GM18502 (cell line): ENCODE measurements around the gene DSE.

Source experiments
- ATAC-seq: cut with Tn5 transposase; IDR thresholded peaks from one replicate; pipeline ENCODE4 v1.9.1; 2021; ENCODE audit warnings: mild to moderate bottlenecking; ENCODE audit not compliant: unreplicated experiment, poor library complexity

The DSE gene

DNA sequence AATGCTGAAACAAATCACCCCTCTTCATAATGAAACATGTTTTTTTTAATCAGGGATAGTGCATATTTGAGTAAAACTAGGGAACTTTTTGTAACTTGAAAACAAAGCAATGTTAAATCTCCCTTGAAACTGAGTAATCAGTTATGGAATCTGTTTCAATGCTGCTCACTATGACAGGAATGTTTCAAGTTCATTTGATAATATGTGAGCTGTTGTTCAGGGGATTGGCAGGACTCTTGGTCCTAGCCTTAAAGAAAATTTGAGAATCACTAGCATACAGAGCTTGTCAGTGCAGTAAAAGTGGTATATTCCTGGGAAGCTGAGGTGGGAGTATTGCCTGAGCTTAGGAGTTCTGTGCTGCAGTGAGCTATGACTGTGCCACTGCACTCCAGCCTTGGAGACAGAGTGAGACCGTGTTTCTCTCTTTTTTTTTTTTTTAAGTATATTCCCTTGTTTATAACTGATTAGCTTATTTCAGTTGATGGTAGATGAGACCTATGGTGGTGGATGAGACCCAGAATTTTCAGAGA lies 68.8 kb downstream of the DSE start:
- ATAC-seq: no peak

- ATAC-seq: no peak
Measured at GRCh38 chr6:116443105-116443504, 72.4 kb downstream of the DSE start.

- peak; percentile 75 for ATAC-seq
Measured at GRCh38 chr6:116444092-116444491, 73.3 kb downstream of the DSE start.

GRCh38 chr6:116444575-116444974 lies 73.8 kb downstream of the DSE start:
- peak; percentile 14 for ATAC-seq

GRCh38 chr6:116445102-116445501 lies 74.4 kb downstream of the DSE start:
- ATAC-seq: no peak

DNA sequence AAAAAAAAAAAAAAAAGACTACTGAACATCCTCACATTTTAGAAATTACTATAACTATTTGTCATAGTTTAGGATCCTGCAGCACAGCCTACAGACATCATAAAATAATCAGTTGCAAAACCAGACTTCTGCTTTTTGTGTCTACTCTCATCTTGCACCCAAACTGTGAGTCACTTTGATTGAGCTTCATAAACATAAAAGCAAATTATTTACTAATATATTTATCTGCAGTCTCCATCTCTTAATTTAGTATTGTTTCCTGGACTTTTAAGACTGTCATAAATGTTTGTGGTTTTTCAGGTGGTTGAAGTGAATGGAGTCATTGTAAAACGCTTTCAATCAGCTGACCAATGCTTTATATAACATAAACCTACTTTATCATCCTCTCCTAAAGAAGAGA lies 75.7 kb downstream of the DSE start:
- no peak for ATAC-seq

GRCh38 chr6:116447052-116447451 lies 76.3 kb downstream of the DSE start:
- no peak for ATAC-seq

- no peak for ATAC-seq
Measured at GRCh38 chr6:116447496-116448011, 76.8 kb downstream of the DSE start.

DNA sequence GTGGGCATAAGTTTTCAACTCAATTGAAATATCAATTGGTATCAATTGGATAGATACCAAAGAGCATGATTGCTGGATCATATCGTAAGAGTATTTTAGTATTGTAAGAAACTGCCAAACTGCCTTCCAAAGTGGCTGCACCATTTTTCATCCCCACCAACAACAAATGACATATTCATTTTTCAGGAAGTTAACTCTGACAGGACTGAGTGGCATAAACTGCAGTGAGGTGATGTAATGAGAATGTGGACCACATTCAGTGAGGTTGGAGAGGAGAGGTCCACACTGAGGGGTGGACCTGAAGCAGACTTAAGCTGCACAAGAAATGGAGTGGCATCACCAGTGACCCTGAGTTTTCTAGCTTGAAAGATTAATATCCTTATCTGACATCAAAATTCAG lies 78.8 kb downstream of the DSE start:
- ATAC-seq: no peak

- ATAC-seq: no peak
Measured at GRCh38 chr6:116450185-116450710, 79.5 kb downstream of the DSE start.

DNA sequence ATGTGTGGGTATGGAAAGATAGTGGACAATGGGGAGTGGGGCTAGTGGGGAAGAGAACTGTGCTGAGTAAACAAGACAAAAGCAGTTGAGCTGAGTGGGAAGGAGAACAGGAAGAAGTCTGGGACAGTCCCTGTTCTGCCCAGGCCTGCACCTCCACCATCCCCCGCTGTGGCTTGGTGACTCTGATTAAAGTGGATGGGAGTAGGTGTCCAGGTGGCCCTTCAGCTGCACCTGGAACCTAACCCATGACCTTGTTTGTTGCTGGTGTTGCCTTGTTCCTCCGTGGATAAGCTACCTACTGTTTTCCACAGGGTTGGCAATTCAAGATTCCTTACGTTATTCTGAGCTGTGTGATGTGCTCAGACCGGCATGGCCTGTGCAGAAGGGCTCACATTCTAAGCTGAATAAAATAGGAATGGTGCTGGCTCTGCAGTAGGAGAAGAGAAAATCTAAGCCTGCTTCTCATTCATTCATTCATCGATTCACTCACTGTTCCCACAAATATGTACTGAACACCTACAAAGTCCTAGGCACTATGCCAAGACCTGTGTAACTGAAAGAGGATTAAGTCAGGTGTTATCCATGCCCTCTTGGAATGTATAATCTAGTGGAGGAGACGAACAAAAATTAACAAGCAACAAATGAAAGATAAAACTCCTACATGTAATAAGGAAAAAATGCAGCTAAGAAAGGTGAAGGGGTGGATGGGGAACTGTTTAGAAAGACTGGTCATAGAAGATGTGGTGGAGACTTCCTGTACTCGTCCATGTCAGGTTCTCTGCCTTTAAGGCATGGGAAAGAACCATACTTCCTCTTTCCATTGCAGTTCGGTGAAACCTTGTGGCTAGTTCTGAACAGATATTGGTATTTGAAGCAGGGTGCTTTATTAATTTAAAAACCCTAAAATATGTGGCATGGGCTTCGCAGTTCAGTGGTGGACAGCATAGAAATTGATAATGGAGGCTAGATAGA lies 80.3 kb downstream of the DSE start:
- ATAC-seq: peak; percentile 97

- no peak for ATAC-seq
Measured at GRCh38 chr6:116451916-116452315, 81.2 kb downstream of the DSE start.

DNA sequence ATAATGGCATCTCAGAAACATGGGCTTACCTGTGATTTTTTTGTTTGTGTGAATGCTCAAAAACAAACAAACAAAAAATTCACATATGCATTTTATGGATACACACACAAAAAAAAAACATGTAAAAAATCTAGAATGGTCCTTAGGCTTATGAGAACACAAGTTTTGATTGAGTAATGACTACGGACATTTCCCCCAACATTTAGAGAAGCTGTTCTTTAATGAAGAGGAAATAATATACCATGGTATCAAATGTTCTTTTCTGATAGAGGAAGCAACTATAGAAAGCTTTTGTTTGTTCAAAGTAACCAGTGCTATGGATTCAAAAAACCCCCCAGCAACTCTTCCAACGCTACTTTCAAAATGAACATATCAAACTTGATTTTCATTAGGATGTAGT lies 81.8 kb downstream of the DSE start:
- no peak for ATAC-seq

DNA sequence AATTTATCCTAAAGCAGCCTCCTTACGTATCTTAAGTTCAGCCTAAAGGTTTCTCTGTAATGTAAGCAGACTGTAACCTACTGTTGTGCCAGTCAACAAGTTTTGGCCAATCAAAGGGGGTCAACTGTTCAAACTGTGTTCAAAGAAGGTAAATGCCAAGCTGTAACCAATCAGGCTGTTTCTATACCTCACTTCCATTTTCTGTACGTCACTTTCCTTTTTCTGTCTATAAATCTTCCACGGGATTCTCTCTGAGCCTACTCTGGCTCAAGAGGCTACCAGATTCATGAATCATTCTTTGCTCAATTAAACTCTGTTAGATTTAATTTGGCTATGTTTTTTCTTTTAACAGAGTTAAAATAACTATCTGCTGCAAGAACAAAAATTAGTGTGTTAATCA lies 85.4 kb downstream of the DSE start:
- ATAC-seq: no peak

DNA sequence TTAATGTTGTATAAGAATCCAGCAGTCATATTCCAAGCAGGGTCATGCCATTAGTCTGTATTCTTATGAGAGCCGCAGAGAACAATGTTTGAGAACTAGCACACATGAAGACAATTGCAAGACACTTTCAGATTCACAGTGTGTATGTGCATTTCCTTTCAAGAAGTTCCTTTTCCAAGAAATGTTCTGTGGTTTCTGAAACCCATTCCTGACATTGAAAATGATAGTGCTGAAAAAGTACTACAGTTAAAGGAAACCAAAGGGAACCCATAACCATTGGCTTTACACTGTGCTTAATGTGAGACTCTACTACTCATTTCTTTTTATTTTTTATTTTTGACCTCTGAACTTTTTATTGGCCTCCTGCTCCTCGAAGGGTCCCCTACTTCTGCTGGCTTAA lies 86.2 kb downstream of the DSE start:
- no peak for ATAC-seq

GRCh38 chr6:116458264-116458663 lies 87.5 kb downstream of the DSE start:
- no peak for ATAC-seq

DNA sequence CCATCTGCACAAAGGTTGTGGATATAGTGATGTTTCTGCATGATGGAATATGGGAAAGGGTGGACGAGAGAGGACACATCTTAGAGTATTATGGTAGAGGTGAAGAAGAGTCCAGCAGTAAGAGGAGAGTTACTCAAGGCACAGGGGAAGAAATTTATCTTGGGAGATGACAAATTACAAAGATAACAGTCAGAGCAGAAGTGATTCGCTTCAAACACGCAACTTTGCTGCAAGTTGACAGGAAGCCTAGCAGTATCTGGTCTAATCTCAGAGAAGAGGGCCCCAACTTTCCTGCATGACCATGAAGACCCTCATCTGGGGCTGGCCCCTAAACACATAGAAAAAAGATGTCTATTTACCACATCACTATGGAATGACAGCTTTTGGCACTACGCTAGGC lies 89.2 kb downstream of the DSE start:
- ATAC-seq: no peak

- peak; percentile 4 for ATAC-seq
Measured at GRCh38 chr6:116461331-116461931, 90.7 kb downstream of the DSE start, which contains the start of gene CALHM6. TSS of gene CALHM6 (plus strand) at chr6:116461375. CDS start at chr6:116461930, 555 bp downstream.

- ATAC-seq: peak; percentile 86
Measured at GRCh38 chr6:116461932-116462885, 91.5 kb downstream of the DSE start.

- no peak for ATAC-seq
Measured at GRCh38 chr6:116463301-116463700, 92.6 kb downstream of the DSE start.
